ENCODE measurements around the gene ZC3H8.

DNA sequence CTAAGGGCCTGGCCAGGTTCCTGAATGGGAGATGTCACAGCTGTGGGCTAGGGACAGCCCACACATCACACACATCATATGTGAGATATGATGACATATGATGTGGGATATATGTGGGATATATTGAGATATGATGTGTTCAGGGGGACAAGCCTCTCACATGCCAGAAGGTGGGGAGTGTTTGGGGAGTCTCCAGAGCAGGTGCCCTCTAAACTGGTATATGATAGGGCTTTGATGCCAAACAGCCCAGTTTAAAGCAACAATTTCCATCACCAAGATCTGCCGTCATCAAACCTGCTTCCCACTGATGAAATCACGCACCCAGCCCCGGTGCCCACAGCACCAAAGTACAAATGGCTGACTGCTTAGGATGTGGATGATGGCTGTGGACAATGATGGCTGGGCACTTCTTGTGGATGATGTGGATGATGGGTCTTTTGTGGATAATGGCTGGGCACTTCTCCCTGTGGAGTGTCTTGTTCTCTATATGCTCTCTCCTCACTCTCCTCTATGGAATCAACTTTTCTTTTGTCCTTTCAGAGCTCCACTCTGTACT, 65.8 kb downstream of the ZC3H8 start:
- TF ChIP-seq, protein P1, sequence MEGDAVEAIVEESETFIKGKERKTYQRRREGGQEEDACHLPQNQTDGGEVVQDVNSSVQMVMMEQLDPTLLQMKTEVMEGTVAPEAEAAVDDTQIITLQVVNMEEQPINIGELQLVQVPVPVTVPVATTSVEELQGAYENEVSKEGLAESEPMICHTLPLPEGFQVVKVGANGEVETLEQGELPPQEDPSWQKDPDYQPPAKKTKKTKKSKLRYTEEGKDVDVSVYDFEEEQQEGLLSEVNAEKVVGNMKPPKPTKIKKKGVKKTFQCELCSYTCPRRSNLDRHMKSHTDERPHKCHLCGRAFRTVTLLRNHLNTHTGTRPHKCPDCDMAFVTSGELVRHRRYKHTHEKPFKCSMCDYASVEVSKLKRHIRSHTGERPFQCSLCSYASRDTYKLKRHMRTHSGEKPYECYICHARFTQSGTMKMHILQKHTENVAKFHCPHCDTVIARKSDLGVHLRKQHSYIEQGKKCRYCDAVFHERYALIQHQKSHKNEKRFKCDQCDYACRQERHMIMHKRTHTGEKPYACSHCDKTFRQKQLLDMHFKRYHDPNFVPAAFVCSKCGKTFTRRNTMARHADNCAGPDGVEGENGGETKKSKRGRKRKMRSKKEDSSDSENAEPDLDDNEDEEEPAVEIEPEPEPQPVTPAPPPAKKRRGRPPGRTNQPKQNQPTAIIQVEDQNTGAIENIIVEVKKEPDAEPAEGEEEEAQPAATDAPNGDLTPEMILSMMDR (IDR thresholded peaks at IDR 0.05; ENCODE audit: low read depth, low read length) = no peak
- TF ChIP-seq EZH2phosphoT487 (IDR thresholded peaks at IDR 0.05; ENCODE audit: low read depth) = no peak

All from OCI-LY3 (cell line).